Measurements from ENCODE around the gene CINP.

CINP gene

DNA sequence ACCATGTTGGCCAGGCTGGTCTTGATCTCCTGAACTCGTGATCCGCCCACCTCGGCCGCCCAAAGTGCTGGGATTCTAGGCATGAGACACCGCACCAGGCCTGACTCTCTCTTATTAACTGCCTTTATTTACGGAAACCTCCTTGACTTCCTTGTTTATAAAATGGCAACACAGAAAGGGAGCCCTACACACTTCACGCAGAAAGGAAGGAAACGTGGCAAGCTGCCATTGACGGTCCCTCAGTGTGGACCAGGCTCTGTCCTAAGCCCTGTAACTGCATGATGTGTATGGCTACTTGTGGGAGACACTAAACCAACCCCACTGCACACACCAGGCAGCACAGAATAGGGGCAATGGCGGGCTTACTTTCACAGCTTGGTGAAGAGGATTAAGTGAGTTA is 11.7 kb downstream of the CINP start:
- no peaks in the 10 kb centered on the region for H3K4me1 ChIP-seq (ENCODE audit: insufficient read depth, low read length)
- H4K20me1 ChIP-seq (ENCODE audit: insufficient read depth, low read length): no peaks in the 10 kb centered on the region
- no peak overlapping the region for H3K4me3 ChIP-seq (ENCODE audit: low read depth in 1 of 2, low read length in 2 of 2)
- no peaks in the 10 kb centered on the region for H3K9me3 ChIP-seq (ENCODE audit: insufficient read depth, low read length, severe bottlenecking)
- peaks cover 64% of the 10 kb centered on the region for H3K36me3 ChIP-seq (ENCODE audit: insufficient read depth, low read length)
- H3K9ac ChIP-seq (ENCODE audit: low read depth, low read length): no peak overlapping the region
- DNase-seq (no peak), ATAC-seq (ENCODE audit: insufficient read depth, low read depth) (no peak)
- H3K27me3 ChIP-seq (ENCODE audit: insufficient read depth, low read length, poor library complexity): no peaks in the 10 kb centered on the region
- no peak overlapping the region for H3K27ac ChIP-seq (ENCODE audit: low read length)
- TF ChIP-seq, protein P1, sequence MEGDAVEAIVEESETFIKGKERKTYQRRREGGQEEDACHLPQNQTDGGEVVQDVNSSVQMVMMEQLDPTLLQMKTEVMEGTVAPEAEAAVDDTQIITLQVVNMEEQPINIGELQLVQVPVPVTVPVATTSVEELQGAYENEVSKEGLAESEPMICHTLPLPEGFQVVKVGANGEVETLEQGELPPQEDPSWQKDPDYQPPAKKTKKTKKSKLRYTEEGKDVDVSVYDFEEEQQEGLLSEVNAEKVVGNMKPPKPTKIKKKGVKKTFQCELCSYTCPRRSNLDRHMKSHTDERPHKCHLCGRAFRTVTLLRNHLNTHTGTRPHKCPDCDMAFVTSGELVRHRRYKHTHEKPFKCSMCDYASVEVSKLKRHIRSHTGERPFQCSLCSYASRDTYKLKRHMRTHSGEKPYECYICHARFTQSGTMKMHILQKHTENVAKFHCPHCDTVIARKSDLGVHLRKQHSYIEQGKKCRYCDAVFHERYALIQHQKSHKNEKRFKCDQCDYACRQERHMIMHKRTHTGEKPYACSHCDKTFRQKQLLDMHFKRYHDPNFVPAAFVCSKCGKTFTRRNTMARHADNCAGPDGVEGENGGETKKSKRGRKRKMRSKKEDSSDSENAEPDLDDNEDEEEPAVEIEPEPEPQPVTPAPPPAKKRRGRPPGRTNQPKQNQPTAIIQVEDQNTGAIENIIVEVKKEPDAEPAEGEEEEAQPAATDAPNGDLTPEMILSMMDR (IDR thresholded peaks at IDR 0.05; ENCODE audit: borderline replicate concordance, extremely low read depth, low read length, poor library complexity, severe bottlenecking): no peak
- no peak for TF ChIP-seq EZH2 (IDR thresholded peaks at IDR 0.05; ENCODE audit: borderline replicate concordance, low read depth, low read length, severe bottlenecking)
- H3K4me2 ChIP-seq (ENCODE audit: insufficient read depth, low read length): no peak overlapping the region
- H2AFZ ChIP-seq (ENCODE audit: low read depth, low read length): no peak overlapping the region
- H3K79me2 ChIP-seq (ENCODE audit: insufficient read depth, low read length): no peaks in the 10 kb centered on the region

DNA sequence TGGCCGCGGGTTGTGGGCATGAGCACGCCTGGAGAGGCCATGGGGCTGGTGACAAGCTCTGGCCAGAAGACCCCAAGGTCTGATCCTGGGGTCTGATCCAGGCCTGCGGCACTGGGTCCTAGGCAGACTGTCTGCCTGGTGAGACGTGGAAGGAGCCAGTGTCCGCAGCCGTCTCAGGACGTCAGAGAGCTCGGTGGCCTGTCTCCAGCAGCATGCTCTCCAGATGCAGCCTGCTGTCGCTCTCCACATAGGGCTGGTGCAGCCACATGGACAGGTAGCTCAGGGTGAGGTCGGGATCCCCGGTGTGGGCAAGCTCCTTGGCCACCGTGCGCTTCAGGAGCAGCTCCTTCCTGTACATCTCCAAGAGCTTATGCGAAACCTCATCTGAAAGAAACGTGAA is 14.3 kb downstream of the CINP start:
- no peak overlapping the region for H2AFZ ChIP-seq (ENCODE audit: low read depth, low read length)
- no peak for ATAC-seq (ENCODE audit: insufficient read depth, low read depth)
- no peaks in the 10 kb centered on the region for H3K27me3 ChIP-seq (ENCODE audit: insufficient read depth, low read length, poor library complexity)
- H3K4me3 ChIP-seq (ENCODE audit: low read depth in 1 of 2, low read length in 2 of 2): no peak overlapping the region
- no peak overlapping the region for H3K9ac ChIP-seq (ENCODE audit: low read depth, low read length)
- no peak overlapping the region for H3K27ac ChIP-seq (ENCODE audit: low read length)
- no peak for DNase-seq
- H3K4me1 ChIP-seq (ENCODE audit: insufficient read depth, low read length): no peaks in the 10 kb centered on the region
- TF ChIP-seq, protein P1 (IDR thresholded peaks at IDR 0.05; ENCODE audit: borderline replicate concordance, extremely low read depth, low read length, poor library complexity, severe bottlenecking): no peak
- TF ChIP-seq EZH2 (IDR thresholded peaks at IDR 0.05; ENCODE audit: borderline replicate concordance, low read depth, low read length, severe bottlenecking): no peak
- peaks cover 63% of the 10 kb centered on the region for H3K36me3 ChIP-seq (ENCODE audit: insufficient read depth, low read length)
- no peaks in the 10 kb centered on the region for H3K79me2 ChIP-seq (ENCODE audit: insufficient read depth, low read length)
- H4K20me1 ChIP-seq (ENCODE audit: insufficient read depth, low read length): no peaks in the 10 kb centered on the region
- H3K9me3 ChIP-seq (ENCODE audit: insufficient read depth, low read length, severe bottlenecking): no peaks in the 10 kb centered on the region
- H3K4me2 ChIP-seq (ENCODE audit: insufficient read depth, low read length): no peak overlapping the region

DNA sequence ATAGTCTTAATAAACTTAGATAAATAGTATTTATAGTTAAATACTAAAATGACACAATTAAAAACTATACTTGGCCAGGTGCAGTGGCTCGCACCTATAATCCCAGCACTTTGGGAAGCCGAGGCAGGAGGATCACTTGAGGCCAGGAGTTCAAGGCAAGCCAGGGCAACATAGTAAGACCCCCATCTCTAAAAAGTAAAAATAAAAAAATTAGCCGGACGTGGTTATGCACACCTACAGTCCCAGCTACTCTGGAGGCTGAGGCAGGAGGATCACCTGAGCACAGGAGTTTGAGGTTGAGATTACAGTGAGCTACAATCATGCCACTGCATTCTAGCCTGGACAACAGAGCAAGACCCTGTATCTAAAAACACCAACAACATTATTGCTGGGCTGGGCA is 16.0 kb downstream of the CINP start:
- Histone ChIP-seq H3K4me2 (ENCODE audit: insufficient read depth, low read length) (no peak overlapping the region), H3K9me3 (ENCODE audit: insufficient read depth, low read length, severe bottlenecking) (no peaks in the 10 kb centered on the region), H3K4me1 (ENCODE audit: insufficient read depth, low read length) (no peaks in the 10 kb centered on the region), H3K27ac (ENCODE audit: low read length) (no peak overlapping the region), H3K36me3 (ENCODE audit: insufficient read depth, low read length) (peaks cover 71% of the 10 kb centered on the region), H3K9ac (ENCODE audit: low read depth, low read length) (no peak overlapping the region), H4K20me1 (ENCODE audit: insufficient read depth, low read length) (no peaks in the 10 kb centered on the region), H3K27me3 (ENCODE audit: insufficient read depth, low read length, poor library complexity) (no peaks in the 10 kb centered on the region), H3K4me3 (ENCODE audit: low read depth in 1 of 2, low read length in 2 of 2) (no peak overlapping the region), H2AFZ (ENCODE audit: low read depth, low read length) (no peak overlapping the region), H3K79me2 (ENCODE audit: insufficient read depth, low read length) (no peaks in the 10 kb centered on the region)
- no peak for TF ChIP-seq EZH2 (IDR thresholded peaks at IDR 0.05; ENCODE audit: borderline replicate concordance, low read depth, low read length, severe bottlenecking)
- TF ChIP-seq, protein P1 (IDR thresholded peaks at IDR 0.05; ENCODE audit: borderline replicate concordance, extremely low read depth, low read length, poor library complexity, severe bottlenecking): no peak
- ATAC-seq (ENCODE audit: insufficient read depth, low read depth) (no peak), DNase-seq (no peak)

DNA sequence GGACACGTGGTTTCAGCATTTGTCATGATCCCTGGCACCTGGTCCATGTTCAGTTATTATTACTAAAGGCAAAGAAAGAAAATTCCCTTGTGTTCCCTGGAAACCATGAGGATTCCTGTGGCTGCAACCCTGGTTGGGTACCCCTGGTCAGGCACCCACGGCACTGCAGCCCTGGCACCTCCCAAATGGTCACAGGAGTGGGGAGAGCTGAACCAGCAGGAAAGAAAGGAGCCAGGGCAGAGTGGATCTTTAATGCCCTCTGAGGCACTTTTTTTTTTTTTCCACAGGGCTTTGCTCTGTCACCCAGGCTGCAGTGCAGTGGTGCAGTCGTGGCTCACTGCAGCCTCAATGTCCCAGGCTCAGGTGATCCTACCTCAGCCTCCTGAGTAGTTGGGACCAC is 17.5 kb downstream of the CINP start:
- Histone ChIP-seq H3K4me3 (ENCODE audit: low read depth in 1 of 2, low read length in 2 of 2) (no peak overlapping the region), H3K4me2 (ENCODE audit: insufficient read depth, low read length) (no peak overlapping the region), H3K36me3 (ENCODE audit: insufficient read depth, low read length) (peaks cover 77% of the 10 kb centered on the region), H3K79me2 (ENCODE audit: insufficient read depth, low read length) (no peaks in the 10 kb centered on the region), H3K9me3 (ENCODE audit: insufficient read depth, low read length, severe bottlenecking) (no peaks in the 10 kb centered on the region), H3K9ac (ENCODE audit: low read depth, low read length) (no peak overlapping the region), H4K20me1 (ENCODE audit: insufficient read depth, low read length) (no peaks in the 10 kb centered on the region), H3K27ac (ENCODE audit: low read length) (no peak overlapping the region), H3K27me3 (ENCODE audit: insufficient read depth, low read length, poor library complexity) (no peaks in the 10 kb centered on the region), H3K4me1 (ENCODE audit: insufficient read depth, low read length) (no peaks in the 10 kb centered on the region), H2AFZ (ENCODE audit: low read depth, low read length) (no peak overlapping the region)
- ATAC-seq (ENCODE audit: insufficient read depth, low read depth) (no peak), DNase-seq (no peak)
- no peak for TF ChIP-seq EZH2 (IDR thresholded peaks at IDR 0.05; ENCODE audit: borderline replicate concordance, low read depth, low read length, severe bottlenecking)
- TF ChIP-seq, protein P1 (IDR thresholded peaks at IDR 0.05; ENCODE audit: borderline replicate concordance, extremely low read depth, low read length, poor library complexity, severe bottlenecking): no peak
